Measurements from ENCODE around the gene OR6J1. TPM values are rescaled to one million over a fixed set of nuclear protein-coding genes. Genes with fewer than 3 reads are reported as not detected.
"Not testable (repeated sequence)": the region's sequence is repeated elsewhere in the genome, so short reads cannot be mapped to it uniquely, and the experiment has no call there.

Gene OR6J1
- total and polyA plus RNA-seq, 10 of the 15 experiments (the other 5 are each of a cell fraction or from before 2014, with no cell fraction given), result not detected

- WGBS (ENCODE audit: insufficient coverage, insufficient replicate concordance, low lambda C conversion rate, missing lambda C conversion rate), result 45% methylated on average over 1 of the region's 1 CpG
- Histone ChIP-seq H4K20me1 (ENCODE audit: control insufficient read depth, insufficient read depth) (no peaks in the 10 kb centered on the region), H2AFZ (ENCODE audit: control insufficient read depth, low read depth, low read length) (no peak overlapping the region), H3K27ac (ENCODE audit: control insufficient read depth, insufficient read depth) (no peak overlapping the region), H3K27me3 (replicated peaks in 1 of 2; ENCODE audit: control insufficient read depth in 2 of 2, insufficient read depth in 2 of 2, low read length in 1 of 2) (no peaks in the 10 kb centered on the region; a peak in 1 of 4 replicates), H3K4me2 (ENCODE audit: control insufficient read depth, insufficient read depth) (no peak overlapping the region), H3K4me1 (ENCODE audit: control insufficient read depth, insufficient read depth, low read length) (no peaks in the 10 kb centered on the region), H3K79me2 (ENCODE audit: control insufficient read depth, insufficient read depth, low read length) (no peaks in the 10 kb centered on the region), H3K9ac (ENCODE audit: control insufficient read depth, insufficient read depth, low read length) (no peak overlapping the region), H3K4me3 (no peak overlapping the region), H3K9me3 (replicated peaks; ENCODE audit: control insufficient read depth, insufficient read depth, low read length) (no peaks in the 10 kb centered on the region; the same call in 1 of the 3 replicates), H3K36me3 (ENCODE audit: control insufficient read depth in 2 of 2, insufficient read depth in 2 of 2, low read length in 1 of 2) (no peaks in the 10 kb centered on the region)
- DNase-seq (ENCODE audit: low read depth, low spot score) (no peak), ATAC-seq (peak; percentile 50), FAIRE-seq (no peak)
- intact Hi-C loops (cut with micrococcal nuclease; ENCODE audit: unreplicated experiment), result no loop called here
- ChIA-PET POLR2A (interaction anchor here (0.7 kb wide), 1 partner anchor 216 kb away, joined by 3 read pairs; no protein-coding TSS in a partner anchor), RAD21 (ENCODE audit: unreplicated experiment) (no interaction called here), CTCF (interaction anchor here (0.6 kb wide), 1 partner anchor 299 kb away, joined by 3 read pairs; no protein-coding TSS in a partner anchor), SMC1A (ENCODE audit: uncharacterized antibody, unreplicated experiment) (interaction anchor here (0.8 to 2.0 kb wide), 2 partner anchors 21 to 31 kb away, joined by 3 to 6 read pairs; no protein-coding TSS in a partner anchor)
- TF ChIP-seq HDGF (IDR thresholded peaks at IDR 0.05) (no peak), TCF3 (IDR thresholded peaks at IDR 0.05; ENCODE audit: borderline replicate concordance, insufficient read depth, low read depth, low read length) (0 out of 2 replicates have a peak, but pooled peaks have one; percentile 25)
- in situ Hi-C loops (cut with MboI), result no loop called here
- BruUV-seq (replicated peaks), result no TSS peak
Measured at GRCh38 chr14:22689199-22689598, 45.0 kb upstream of the OR6J1 start.

- SMC1A ChIA-PET (ENCODE audit: uncharacterized antibody, unreplicated experiment); H3K36me3 ChIP-seq (ENCODE audit: control insufficient read depth in 2 of 2, insufficient read depth in 2 of 2, low read length in 1 of 2); DNase-seq (ENCODE audit: low read depth, low spot score); H4K20me1 ChIP-seq (ENCODE audit: control insufficient read depth, insufficient read depth); H3K4me2 ChIP-seq (ENCODE audit: control insufficient read depth, insufficient read depth); FAIRE-seq; POLR2A ChIA-PET; H3K4me3 ChIP-seq; H3K9me3 ChIP-seq (replicated peaks; ENCODE audit: control insufficient read depth, insufficient read depth, low read length); BruUV-seq (replicated peaks); H2AFZ ChIP-seq (ENCODE audit: control insufficient read depth, low read depth, low read length); ATAC-seq; H3K27me3 ChIP-seq (replicated peaks in 1 of 2; ENCODE audit: control insufficient read depth in 2 of 2, insufficient read depth in 2 of 2, low read length in 1 of 2); H3K79me2 ChIP-seq (ENCODE audit: control insufficient read depth, insufficient read depth, low read length); H3K9ac ChIP-seq (ENCODE audit: control insufficient read depth, insufficient read depth, low read length); intact Hi-C loops (cut with micrococcal nuclease; ENCODE audit: unreplicated experiment); H3K4me1 ChIP-seq (ENCODE audit: control insufficient read depth, insufficient read depth, low read length); H3K27ac ChIP-seq (ENCODE audit: control insufficient read depth, insufficient read depth); in situ Hi-C loops (cut with MboI); CTCF ChIA-PET; RAD21 ChIA-PET (ENCODE audit: unreplicated experiment): not testable (repeated sequence)
- 84% methylated on average over 3 of the region's 3 CpGs for WGBS (ENCODE audit: insufficient coverage, insufficient replicate concordance, low lambda C conversion rate, missing lambda C conversion rate)
Measured at GRCh38 chr14:22687969-22688368, 43.8 kb upstream of the OR6J1 start.
